ENCODE data around the gene SHCBP1L.

- TF ChIP-seq, protein P1, sequence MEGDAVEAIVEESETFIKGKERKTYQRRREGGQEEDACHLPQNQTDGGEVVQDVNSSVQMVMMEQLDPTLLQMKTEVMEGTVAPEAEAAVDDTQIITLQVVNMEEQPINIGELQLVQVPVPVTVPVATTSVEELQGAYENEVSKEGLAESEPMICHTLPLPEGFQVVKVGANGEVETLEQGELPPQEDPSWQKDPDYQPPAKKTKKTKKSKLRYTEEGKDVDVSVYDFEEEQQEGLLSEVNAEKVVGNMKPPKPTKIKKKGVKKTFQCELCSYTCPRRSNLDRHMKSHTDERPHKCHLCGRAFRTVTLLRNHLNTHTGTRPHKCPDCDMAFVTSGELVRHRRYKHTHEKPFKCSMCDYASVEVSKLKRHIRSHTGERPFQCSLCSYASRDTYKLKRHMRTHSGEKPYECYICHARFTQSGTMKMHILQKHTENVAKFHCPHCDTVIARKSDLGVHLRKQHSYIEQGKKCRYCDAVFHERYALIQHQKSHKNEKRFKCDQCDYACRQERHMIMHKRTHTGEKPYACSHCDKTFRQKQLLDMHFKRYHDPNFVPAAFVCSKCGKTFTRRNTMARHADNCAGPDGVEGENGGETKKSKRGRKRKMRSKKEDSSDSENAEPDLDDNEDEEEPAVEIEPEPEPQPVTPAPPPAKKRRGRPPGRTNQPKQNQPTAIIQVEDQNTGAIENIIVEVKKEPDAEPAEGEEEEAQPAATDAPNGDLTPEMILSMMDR (conservative IDR thresholded peaks at IDR 0.05 in 1 of 2, IDR thresholded peaks at IDR 0.05 in 1 of 2; ENCODE audit: low read depth in 1 of 2, low read length in 2 of 2), result no peak
- no peak for TF ChIP-seq EZH2 (IDR thresholded peaks at IDR 0.05; ENCODE audit: low read length, missing control alignments)
Observed at GRCh38 chr1:182978151-182978853, 25.3 kb upstream of the SHCBP1L start.

Data from fibroblast of lung (primary cell).